Right atrium auricular region (tissue), 2 donors: ENCODE results near the gene PCGF3. TPM values are rescaled to one million over a fixed set of nuclear protein-coding genes. Genes with fewer than 3 reads are reported as not detected.
A peak's percentile ranks its signal among the peaks of the same experiment; 100 is the strongest.

Experiments used
- DNase-seq: peaks from one replicate; pipeline ENCODE4 v3.0.0-alpha.2; 2019; ENCODE audit warnings: low spot score
- H3K27ac ChIP-seq, 2 donors: fragments of 200-600 bp; sonication (generic); 1 replicate in 1 of 2; 2 replicates in 1 of 2; pipeline ENCODE4 v1.5.1; 2016 to 2019
- H3K27me3 ChIP-seq, 2 donors: fragments of 200-600 bp; sonication (generic); one replicate each; pipeline versions ENCODE4 v1.5.1 to v1.6.0; 2017 to 2019
- H3K36me3 ChIP-seq: fragments of 200-600 bp; sonication (generic); one replicate; pipeline ENCODE4 v1.5.1; 2016
- H3K4me1 ChIP-seq, 2 donors: fragments of 200-600 bp; sonication (generic); one replicate each; pipeline versions ENCODE4 v1.5.1 to v1.6.0; 2017 to 2019
- H3K4me3 ChIP-seq, 2 donors: fragments of 200-600 bp; sonication (generic); 1 replicate in 1 of 2; 2 replicates in 1 of 2; pipeline ENCODE4 v1.5.1; 2017 to 2019; ENCODE audit warnings: mild to moderate bottlenecking in 1 of 2, moderate library complexity in 1 of 2
- H3K9me3 ChIP-seq, 2 donors: fragments of 200-600 bp; sonication (generic); one replicate each; pipeline ENCODE4 v1.5.1; 2019
- total RNA-seq, 2 donors: library from RNA; depleted of rRNA; stranded (reverse); fragments of >200 nt; gene quantifications; one replicate each; pipeline ENCODE4 v1.1.0, GENCODE V29; 2016
- TF ChIP-seq, protein P1 (sequence below), 2 donors: fragments of 200-600 bp; sonication (generic); IDR thresholded peaks; one replicate each; pipeline ENCODE4 v1.5.1; 2019; ENCODE audit warnings: antibody characterized with exemption in 2 of 2

PCGF3 gene
- total RNA-seq, 2 donors from 2014 or later: 17.9 to 22.6 TPM

DNA sequence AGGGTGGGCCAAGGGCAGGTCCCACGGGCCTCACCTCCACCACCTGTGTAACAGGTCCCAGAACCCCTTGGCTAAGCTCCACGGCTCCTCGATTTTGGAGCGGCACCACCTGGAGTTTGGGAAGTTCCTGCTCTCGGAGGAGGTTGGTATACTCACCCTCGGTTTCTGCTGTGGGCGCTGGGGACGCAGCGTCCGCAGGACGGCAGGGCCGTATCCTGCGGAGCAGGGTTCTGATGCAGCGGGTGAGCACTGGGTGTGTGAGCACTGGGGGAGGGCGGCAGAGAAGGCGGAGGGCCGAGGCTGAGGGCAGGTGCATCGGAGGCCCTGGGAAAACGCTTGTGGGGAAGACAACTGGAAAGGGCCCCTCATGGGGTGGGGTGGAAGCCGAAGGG lies 42.6 kb upstream of the PCGF3 start:
- Histone ChIP-seq H3K4me1 (peaks cover 0 to 18% of the 10 kb centered on the region in 2 donors), H3K36me3 (no peaks in the 10 kb centered on the region), H3K27ac (peak overlapping the region in 1 of 2 donors; percentile 69), H3K27me3 (no peaks in the 10 kb centered on the region), H3K9me3 (no peaks in the 10 kb centered on the region), H3K4me3 (peak overlapping the region; percentile 74 to 82)
- TF ChIP-seq, protein P1, sequence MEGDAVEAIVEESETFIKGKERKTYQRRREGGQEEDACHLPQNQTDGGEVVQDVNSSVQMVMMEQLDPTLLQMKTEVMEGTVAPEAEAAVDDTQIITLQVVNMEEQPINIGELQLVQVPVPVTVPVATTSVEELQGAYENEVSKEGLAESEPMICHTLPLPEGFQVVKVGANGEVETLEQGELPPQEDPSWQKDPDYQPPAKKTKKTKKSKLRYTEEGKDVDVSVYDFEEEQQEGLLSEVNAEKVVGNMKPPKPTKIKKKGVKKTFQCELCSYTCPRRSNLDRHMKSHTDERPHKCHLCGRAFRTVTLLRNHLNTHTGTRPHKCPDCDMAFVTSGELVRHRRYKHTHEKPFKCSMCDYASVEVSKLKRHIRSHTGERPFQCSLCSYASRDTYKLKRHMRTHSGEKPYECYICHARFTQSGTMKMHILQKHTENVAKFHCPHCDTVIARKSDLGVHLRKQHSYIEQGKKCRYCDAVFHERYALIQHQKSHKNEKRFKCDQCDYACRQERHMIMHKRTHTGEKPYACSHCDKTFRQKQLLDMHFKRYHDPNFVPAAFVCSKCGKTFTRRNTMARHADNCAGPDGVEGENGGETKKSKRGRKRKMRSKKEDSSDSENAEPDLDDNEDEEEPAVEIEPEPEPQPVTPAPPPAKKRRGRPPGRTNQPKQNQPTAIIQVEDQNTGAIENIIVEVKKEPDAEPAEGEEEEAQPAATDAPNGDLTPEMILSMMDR (IDR thresholded peaks at IDR 0.05): no peak
- DNase-seq: no peak

DNA sequence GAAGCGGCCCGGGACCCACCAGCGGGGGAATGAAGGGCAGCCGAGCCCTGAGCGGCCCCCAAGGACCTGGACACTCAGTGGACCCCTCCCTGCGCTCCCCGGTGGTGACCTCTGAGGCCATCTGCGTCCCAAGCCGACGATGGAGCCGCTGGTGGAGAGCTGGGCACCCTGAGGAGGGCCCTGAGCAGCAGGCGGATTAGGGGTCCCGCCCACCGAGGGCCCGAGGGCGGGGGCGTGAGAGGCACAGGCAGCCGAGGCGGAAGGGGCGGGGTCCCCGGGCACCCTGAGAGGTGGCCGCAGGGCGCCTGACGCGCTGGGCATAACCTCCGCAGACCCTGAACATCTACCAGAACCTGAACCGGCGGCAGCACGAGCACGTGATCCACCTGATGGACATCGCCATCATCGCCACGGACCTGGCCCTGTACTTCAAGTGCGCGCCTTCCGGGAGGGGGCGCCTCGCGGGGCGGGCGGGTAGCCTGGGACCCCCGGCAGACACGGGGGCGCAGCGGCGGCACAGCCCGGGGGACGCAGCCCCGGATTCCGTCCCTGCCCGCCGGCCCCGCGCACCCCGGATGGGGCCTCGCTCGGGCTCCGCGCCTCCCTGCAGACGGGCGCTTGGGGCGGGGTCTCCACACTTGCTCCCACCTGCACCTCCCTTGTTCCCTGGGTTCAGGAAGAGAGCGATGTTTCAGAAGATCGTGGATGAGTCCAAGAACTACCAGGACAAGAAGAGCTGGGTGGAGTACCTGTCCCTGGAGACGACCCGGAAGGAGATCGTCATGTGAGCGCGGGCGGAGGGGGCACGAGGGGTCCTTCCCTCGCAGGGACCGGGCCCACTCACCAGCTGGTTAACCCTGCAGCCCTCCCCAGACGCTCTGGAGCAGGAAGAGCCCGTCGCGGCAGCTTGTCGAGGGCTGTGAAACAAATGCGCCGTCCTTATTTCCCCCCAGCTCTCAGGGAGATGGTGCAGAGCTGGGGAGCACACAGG lies 41.9 kb upstream of the PCGF3 start:
- DNase-seq: no peak
- H3K27ac ChIP-seq: peak overlapping the region; percentile 62 to 69

DNA sequence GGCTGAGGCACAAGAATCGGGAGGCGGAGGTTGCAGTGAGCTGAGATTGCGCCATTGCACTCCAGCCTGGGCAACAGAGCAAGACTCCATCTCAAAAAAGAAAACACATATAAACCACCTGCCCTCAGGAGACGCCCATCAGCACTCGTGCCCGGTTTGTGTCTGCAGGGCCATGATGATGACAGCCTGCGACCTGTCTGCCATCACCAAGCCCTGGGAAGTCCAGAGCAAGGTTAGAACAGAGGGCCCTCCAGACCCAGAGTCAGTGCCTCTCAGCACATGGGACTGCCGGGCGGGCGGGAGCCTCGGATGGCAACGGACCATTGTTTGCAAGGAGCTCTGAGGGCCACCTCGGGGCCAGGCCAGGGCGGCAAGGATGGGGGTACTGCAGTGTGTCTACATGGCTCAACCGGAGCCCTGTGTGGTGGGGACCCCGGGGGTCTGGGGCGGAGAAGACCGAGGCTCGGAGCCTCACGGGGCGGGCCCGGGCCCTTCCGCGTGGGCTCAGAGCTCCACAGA lies 40.9 kb upstream of the PCGF3 start:
- no peak for DNase-seq
- no peak overlapping the region for H3K4me3 ChIP-seq
- no peaks in the 10 kb centered on the region for H3K27me3 ChIP-seq
- H3K27ac ChIP-seq: no peak overlapping the region
- H3K36me3 ChIP-seq: no peaks in the 10 kb centered on the region
- H3K4me1 ChIP-seq: peaks cover 0 to 18% of the 10 kb centered on the region in 2 donors
- H3K9me3 ChIP-seq: no peaks in the 10 kb centered on the region
- TF ChIP-seq, protein P1 (IDR thresholded peaks at IDR 0.05): no peak

More for the DNA sequence above, 41.9 kb upstream of the PCGF3 start:
- TF ChIP-seq, protein P1 (IDR thresholded peaks at IDR 0.05): no peak
- H3K36me3 ChIP-seq: no peaks in the 10 kb centered on the region
- no peaks in the 10 kb centered on the region for H3K27me3 ChIP-seq
- H3K9me3 ChIP-seq: no peaks in the 10 kb centered on the region
- peaks cover 0 to 18% of the 10 kb centered on the region in 2 donors for H3K4me1 ChIP-seq
- H3K4me3 ChIP-seq: peak overlapping the region; percentile 74 to 82

DNA sequence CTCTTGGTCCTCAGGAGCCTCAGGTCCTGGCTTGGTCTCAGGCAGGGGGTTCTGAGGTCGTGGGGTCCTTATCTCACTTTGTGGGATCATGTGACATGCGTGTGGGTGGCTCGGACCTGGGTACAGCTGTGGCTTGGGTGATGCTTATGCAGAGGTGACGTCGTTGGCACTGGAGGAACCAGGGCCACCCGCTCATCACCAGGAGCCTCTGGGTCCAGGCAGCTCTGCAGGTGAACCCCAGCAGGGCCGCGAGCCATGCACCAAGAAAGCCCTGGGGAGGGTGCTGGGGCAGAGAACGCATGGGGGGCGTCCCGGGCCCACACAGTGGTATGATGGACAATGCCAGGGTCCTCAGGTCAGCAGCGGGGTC lies 40.3 kb upstream of the PCGF3 start:
- peaks cover under 1% of the 10 kb centered on the region for H3K36me3 ChIP-seq
- H3K27me3 ChIP-seq: no peaks in the 10 kb centered on the region
- TF ChIP-seq, protein P1 (IDR thresholded peaks at IDR 0.05): no peak
- no peak overlapping the region for H3K27ac ChIP-seq
- DNase-seq: no peak
- H3K4me1 ChIP-seq: peaks cover 0 to 18% of the 10 kb centered on the region in 2 donors
- H3K4me3 ChIP-seq: no peak overlapping the region
- no peaks in the 10 kb centered on the region for H3K9me3 ChIP-seq

DNA sequence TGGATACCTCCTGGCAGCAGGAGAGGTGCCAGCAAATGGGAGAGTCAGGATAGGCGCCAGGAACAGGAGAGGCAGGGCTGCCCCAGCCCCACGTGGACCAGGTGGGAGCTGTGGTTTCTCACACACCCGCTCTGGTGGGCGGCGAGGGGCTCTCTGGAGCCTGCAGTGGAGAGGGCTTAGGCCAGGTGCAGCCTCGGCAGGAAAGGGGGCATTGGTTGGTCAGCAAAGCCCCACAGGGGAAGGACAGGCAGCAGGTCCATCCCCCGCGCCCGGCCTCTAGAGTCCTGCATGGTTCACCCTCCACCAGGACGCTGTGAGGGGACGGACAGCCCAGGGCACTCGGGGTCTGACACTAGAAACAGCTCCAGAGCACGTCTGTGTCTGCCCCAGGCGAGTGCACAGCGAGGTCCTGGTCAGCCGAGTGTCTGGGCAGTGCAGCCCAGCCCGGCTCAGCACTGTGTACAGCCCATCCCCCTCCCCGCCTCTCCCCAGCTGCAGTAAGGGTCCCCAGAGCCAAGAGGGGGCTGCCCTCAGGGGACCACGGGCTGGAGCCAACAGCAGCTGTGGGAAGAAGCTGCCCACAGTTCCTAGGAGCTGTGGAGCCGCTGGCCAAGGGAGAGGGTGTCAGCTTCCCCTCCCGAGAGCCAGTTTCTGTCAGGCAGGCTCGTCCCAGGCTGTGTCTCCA lies 39.7 kb upstream of the PCGF3 start:
- DNase-seq: no peak
- H3K4me1 ChIP-seq: peaks cover 0 to 18% of the 10 kb centered on the region in 2 donors
- no peaks in the 10 kb centered on the region for H3K27me3 ChIP-seq
- TF ChIP-seq, protein P1 (IDR thresholded peaks at IDR 0.05): no peak
- H3K36me3 ChIP-seq: peaks cover 5% of the 10 kb centered on the region
- no peaks in the 10 kb centered on the region for H3K9me3 ChIP-seq
- no peak overlapping the region for H3K4me3 ChIP-seq
- no peak overlapping the region for H3K27ac ChIP-seq
